Stimulated activated CD4-positive, alpha-beta T cell treated with anti-CD3 and anti-CD28 coated beads, Interleukin-1b, Interleukin-23, amount 100 ng/mL, for 1 hour (primary cell): ENCODE measurements around the gene LIMS3.
"Not testable (repeated sequence)": the region's sequence is repeated elsewhere in the genome, so short reads cannot be mapped to it uniquely, and the experiment has no call there.

Source experiments
- DNase-seq, 2 donors: peaks; one replicate each; pipeline ENCODE4 v3.0.0-alpha.2; 2020; ENCODE audit warnings: low read depth in 2 of 2

Gene LIMS3, protein sequence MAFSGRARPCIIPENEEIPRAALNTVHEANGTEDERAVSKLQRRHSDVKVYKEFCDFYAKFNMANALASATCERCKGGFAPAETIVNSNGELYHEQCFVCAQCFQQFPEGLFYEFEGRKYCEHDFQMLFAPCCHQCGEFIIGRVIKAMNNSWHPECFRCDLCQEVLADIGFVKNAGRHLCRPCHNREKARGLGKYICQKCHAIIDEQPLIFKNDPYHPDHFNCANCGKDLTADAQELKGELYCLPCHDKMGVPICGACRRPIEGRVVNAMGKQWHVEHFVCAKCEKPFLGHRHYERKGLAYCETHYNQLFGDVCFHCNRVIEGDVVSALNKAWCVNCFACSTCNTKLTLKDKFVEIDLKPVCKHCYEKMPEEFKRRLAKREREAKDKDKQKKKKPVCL

GRCh38 chr2:109898462-109899336 lies at the start of gene LIMS3:
Gene LIMS3, plus strand, starts transcription at chr2:109898688. Its CDS starts 41 bp downstream, at chr2:109898729.
- DNase-seq = not testable (repeated sequence)

- DNase-seq = not testable (repeated sequence)
Measured at GRCh38 chr2:109871129-109871751, 27.2 kb upstream of the LIMS3 start.

- DNase-seq = not testable (repeated sequence)
Measured at GRCh38 chr2:109876625-109877024, 21.9 kb upstream of the LIMS3 start.

DNA sequence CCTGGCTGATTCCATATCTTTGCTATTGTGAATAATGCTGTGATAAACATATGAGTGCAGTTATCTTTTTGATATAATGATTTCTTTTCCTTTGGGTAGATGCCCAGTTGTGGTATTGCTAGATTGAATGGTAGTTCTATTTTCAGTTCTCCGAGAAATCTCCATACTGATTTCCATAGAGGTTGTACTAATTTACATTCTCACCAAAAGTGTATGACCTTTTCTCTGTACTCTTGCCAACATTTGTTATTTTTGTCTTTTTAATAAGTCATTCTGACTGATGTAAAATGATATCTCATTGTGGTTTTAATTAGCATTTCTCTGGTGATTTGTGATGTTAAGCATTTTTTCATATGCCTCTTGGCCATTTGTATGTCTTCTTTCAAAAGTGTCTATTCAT lies 16.4 kb upstream of the LIMS3 start:
- not testable (repeated sequence) for DNase-seq

DNA sequence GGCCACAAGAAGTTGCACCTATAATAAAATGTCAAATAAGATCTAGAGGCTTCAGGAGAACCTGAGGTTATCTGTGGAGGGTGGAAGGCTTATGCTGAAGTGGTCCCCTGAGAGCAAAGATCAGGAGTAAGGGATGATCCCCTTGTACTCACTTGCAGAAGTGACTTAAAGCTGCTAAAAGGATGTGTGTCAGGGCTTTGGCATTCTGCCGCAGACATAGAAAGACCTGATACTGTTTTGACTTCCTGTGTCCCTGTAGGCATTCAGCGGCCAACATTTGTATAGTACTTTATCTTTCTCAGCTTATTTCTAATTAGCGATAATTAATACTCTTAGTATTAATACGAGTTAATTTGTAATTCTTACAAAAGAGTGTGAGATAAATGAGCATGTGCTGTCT lies 10.1 kb upstream of the LIMS3 start:
- not testable (repeated sequence) for DNase-seq

- not testable (repeated sequence) for DNase-seq
Measured at GRCh38 chr2:109889909-109890308, 8.6 kb upstream of the LIMS3 start.

DNA sequence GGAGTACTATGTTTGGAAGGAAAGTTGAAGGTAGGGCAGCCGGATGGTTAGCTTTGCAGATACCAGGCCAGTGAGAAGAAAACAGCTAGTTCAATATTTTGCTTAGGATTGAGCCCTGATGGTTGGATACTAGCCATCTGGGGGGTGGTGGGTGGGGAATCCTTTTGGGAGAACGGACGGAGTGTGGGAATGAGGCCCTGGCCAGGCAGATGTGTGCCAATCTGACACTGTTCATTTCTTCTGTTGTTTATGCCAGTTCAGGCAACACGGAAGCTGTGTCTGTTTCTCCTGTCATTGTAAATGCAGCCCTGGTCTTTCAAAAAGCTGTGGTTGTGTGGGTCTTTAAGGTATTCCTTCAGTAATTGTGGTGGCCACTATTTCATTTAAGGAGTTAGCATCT lies 7.5 kb upstream of the LIMS3 start:
- not testable (repeated sequence) for DNase-seq

DNA sequence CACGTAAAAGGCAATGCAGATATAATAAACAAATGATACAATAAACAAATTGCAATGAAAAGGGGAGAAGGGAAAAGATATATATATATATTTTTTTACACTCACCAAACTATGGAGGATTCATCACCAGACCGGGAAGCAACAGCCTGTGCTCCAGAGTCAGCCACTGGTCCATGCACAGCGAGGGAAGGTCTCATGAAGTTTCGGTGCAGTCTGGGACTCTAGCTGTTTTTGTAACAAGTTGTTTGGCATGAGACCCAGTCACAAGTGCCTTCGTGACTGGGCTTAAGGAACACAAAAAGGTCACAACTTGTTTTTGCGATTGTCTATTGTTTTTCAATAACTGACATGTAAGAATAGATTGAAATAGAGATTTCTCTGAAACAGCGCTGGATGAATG lies 4.8 kb upstream of the LIMS3 start:
- not testable (repeated sequence) for DNase-seq

GRCh38 chr2:109894141-109894540 lies 4.3 kb upstream of the LIMS3 start:
- not testable (repeated sequence) for DNase-seq

DNA sequence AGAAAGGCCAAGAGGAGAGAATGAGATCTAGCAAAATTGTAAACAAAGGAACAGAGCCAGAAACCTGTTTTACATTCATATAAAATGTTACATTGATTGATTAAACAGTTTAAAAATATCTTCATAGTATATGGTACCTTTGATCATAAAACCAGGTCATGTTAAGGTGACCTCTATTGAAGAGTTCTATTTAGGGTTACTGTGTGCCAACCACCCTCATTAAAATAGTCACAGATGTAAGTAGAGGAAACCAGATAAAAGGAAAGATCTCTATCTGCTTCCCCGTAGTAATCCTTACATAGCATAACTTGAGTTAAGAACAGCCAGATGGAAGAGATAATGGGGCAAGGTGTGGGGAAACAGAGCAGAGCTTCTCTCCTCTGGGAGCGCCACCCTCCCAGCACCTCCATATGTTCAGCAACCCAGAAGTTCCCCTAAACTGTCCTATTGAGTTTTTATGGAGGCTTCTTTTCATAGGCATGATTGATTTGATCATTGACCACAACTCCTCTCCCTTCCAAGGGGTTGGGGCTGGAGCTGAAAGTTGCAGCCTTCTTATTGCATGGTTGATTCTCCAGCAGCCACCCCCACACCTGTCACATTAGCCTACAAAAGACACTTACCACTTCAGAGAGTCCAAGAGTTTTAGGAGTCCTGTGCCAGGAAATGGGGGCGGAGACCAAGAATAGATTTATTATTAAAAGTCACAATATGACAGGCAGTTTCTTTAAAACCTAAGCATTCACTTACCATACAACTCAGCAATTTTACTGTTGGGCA lies 3.2 kb upstream of the LIMS3 start:
- not testable (repeated sequence) for DNase-seq

- DNase-seq = not testable (repeated sequence)
Measured at GRCh38 chr2:109896212-109896611, 2.3 kb upstream of the LIMS3 start.

DNA sequence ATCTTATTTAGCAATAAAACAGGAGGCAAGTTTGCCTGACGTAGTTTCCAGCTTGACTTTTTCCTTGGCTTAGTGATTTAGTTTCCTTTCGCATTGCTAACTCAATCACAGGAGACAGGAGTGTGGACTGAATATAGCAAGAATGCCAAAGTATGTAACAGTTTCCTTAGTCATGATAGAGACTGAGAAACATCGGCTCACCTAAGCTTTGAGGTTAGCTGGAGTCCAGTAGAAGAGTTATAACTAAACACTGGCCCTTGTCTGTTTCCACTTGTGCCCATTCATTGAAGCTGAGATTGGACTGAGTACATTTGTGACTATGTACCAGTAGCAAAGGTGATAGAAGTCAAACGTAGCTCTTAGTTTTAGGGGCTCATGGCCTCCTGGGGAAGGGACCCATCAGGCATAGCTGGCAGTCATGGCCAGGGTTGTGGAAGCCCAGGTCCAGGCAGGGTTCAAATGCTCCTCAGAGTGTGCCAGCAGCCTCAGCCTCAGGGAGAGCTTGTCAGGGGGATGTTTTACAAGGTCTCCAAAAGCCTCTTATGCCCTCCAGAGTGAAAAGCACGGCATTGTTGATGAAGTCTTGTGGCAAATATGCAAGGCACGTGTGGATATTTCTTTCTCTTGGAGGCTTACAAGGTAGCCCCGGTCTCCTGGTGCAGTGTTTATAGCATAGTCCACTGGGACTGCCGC lies 573 bp upstream of the LIMS3 start:
- not testable (repeated sequence) for DNase-seq

DNA sequence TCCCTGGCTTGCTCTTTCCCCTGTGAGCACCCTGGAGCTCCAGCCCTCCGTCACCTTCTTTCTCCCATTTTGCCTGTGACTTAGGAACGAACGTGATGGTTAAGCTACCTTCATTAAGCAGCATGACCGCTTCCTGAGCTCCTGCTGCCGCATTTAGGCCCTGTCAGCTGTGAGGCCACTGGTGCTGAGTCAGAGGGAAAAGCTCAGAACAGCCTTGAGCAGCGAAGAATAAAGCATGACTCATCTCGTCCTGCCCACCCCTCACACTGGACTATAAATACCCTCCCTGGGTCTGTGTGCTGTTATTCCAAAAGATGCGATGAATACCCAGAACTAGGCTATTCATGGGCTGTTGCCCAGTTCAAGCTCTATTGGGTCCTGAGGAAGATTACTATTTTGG lies 7.3 kb downstream of the LIMS3 start:
- not testable (repeated sequence) for DNase-seq

- DNase-seq = not testable (repeated sequence)
Measured at GRCh38 chr2:109908626-109909025, 10.1 kb downstream of the LIMS3 start.

DNA sequence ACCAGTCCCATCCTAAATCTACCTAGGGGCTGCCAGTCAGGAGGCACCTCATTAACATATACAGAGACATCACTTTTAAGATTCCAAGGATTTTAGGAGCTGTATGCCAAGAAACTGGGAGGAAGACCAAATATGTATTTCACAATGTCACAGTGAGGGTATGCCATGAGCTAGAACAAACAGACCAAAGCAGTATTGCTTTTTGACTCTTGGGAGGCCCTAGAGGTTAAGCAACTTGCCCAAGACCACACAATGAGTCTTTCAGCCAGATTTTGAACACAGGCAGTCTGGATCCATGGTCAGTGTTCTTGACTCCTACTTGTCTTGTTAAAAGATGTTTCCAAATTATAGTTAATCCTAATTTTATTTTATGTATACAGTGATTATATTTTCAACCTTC lies 12.3 kb downstream of the LIMS3 start:
- not testable (repeated sequence) for DNase-seq

- DNase-seq = not testable (repeated sequence)
Measured at GRCh38 chr2:109913911-109914310, 15.4 kb downstream of the LIMS3 start.

DNA sequence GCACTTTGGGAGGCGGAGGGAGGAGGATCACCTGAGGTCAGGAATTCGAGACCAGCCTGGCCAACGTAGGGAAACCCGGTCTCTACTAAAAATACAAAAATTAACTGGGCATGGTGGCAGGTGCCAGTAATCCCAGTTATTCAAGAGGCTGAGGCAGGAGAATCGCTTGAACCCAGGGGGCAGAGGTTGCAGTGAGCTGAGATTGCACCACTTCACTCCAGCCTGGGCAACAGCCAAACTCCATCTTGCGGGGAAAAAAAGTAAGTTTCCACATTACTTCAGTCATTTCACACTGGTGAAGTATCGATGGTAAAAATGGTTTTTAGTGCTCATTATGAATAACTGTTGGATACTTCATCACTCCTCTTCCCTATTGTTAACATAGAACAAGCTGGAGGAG lies 16.1 kb downstream of the LIMS3 start:
- not testable (repeated sequence) for DNase-seq

DNA sequence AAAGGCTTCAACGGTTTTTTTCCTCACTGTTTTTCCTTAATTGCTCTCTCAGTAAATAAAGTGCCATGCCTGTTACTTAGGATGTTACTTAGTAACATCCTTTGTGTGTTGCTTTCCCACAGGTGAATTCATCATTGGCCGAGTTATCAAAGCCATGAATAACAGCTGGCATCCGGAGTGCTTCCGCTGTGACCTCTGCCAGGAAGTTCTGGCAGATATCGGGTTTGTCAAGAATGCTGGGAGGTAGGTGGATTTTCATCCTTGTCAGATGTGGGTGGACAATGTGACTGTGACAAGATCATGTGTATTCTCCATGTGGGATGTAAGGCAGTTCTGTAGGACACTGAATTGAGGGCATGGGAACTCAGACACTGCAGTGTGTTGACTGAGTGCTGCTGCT lies 17.3 kb downstream of the LIMS3 start:
- not testable (repeated sequence) for DNase-seq

GRCh38 chr2:109920162-109920561 lies 21.7 kb downstream of the LIMS3 start:
- not testable (repeated sequence) for DNase-seq

DNA sequence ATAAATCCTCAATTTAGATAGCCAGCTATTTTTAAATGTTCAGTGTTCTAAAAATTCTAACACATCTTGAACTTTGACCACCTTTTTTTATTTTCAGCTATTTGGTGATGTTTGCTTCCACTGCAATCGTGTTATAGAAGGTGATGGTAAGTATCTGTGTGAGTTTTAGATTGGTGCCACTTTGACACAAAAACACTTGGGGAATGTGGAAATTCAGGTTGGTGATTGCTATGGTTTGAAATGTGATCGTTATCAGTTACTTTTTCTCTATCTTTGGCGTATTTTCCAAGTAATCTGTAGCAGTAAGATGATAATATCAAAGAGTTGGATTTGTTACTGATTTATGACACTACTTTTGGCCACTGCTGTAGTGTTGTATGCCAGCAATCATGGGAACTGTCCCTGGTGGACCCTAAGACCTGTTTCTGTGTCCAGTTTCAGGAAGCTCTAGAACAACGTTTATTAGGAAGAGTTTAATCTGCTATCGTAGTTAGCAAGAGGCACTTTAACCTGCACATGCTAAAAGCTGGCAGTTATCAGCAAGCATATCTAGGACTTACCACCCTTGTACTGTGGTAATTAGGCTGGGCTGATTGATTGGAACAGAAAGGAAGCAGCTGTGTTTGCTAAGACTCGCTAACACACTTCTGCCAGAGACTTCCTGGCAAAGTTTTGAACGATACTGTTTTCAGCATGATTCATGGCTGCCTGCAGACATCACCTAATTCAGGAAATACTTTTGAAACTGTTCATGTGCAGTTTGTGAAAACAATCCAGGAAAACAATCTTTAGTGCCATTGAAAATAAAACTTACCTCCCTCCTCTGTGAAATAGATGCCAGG lies 23.3 kb downstream of the LIMS3 start:
- not testable (repeated sequence) for DNase-seq
